PC-9 (cell line): ENCODE data around the gene TAOK1.

ENCODE experiments used
- EZH2 ChIP-seq: fragments of 200-600 bp; sonication (generic); IDR thresholded peaks from 2 replicates; pipeline ENCODE4 v1.8.0; 2017; ENCODE audit warnings: antibody characterized with exemption, low read depth
- TF ChIP-seq, protein P1 (sequence below): fragments of 200-600 bp; sonication (generic); conservative IDR thresholded peaks from 2 replicates; pipeline ENCODE4 v1.6.1; 2017; ENCODE audit warnings: mixed run types, antibody characterized with exemption, mild to moderate bottlenecking, moderate library complexity

DNA sequence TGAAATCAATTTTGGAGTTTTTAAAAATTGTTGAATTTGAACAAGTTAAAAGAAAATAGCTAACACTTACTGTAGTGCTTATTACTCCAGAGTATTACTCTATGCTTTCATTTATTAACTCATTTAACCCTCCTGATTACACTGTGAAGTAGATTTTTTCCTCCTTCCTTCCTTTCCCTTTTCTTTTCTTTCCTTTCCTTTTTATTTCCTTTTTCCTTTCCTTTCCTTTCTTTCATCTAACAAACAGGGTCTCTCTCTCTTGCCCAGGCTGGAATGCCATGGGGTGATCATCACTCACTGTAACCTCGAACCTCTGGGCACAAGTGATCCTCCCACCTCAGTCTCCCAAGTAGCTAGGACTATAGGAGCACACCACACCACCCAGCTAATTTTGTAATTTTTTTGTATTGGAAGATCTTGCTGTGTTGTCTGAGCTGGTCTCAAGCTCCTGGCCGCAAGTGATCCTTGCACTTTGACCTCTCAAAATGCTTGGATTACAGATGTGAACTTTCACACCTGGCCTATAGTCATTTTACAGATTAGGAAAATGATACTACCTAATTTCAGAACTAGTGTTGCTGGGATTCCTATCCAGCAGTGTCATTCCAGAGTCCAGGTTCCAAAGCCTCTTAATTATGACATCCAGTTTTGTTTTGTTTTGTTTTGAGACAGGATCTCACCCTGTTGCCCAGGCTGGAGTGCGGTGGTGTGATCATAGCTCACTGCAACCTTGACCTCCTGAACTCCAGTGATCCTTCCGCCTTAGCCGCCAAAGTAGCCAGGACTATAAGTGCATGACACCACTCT is 59.9 kb downstream of the TAOK1 start:
- no peak for TF ChIP-seq EZH2
- TF ChIP-seq, protein P1, sequence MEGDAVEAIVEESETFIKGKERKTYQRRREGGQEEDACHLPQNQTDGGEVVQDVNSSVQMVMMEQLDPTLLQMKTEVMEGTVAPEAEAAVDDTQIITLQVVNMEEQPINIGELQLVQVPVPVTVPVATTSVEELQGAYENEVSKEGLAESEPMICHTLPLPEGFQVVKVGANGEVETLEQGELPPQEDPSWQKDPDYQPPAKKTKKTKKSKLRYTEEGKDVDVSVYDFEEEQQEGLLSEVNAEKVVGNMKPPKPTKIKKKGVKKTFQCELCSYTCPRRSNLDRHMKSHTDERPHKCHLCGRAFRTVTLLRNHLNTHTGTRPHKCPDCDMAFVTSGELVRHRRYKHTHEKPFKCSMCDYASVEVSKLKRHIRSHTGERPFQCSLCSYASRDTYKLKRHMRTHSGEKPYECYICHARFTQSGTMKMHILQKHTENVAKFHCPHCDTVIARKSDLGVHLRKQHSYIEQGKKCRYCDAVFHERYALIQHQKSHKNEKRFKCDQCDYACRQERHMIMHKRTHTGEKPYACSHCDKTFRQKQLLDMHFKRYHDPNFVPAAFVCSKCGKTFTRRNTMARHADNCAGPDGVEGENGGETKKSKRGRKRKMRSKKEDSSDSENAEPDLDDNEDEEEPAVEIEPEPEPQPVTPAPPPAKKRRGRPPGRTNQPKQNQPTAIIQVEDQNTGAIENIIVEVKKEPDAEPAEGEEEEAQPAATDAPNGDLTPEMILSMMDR = no peak
